AG04450 (cell line): ENCODE results near the gene UQCC2. TPM values are rescaled to one million over a fixed set of nuclear protein-coding genes. Genes with fewer than 3 reads are reported as not detected.

Experiments used
- CTCF ChIA-PET: fragments of 300-600, 350-600 bp; formaldehyde crosslinking; extraction: SDS; loops from one replicate; lab custom pipeline; 2022; ENCODE audit warnings: antibody characterized with exemption, inconsistent platforms; lab: Charles Lee
- POLR2A ChIA-PET: fragments of 350-600 bp; formaldehyde crosslinking; extraction: SDS; loops from one replicate; lab custom pipeline; 2021; ENCODE audit warnings: antibody characterized with exemption, inconsistent platforms; lab: Yijun Ruan, JAX
- DNase-seq: peaks from one replicate; pipeline ENCODE4 v3.0.0-alpha.2; 2011; ENCODE audit warnings: low read depth, low spot score
- H3K27ac ChIP-seq: one replicate; pipeline ENCODE4 v1.5.1; 2012; ENCODE audit warnings: low read depth, low read length, control low read depth
- H3K27me3 ChIP-seq: one replicate; pipeline ENCODE4 v1.6.0; 2012; ENCODE audit warnings: low read length; ENCODE audit not compliant: control insufficient read depth, insufficient read depth
- H3K4me3 ChIP-seq: 2 replicates; pipeline ENCODE4 v1.5.1; 2011; ENCODE audit warnings: mild to moderate bottlenecking, low read depth, low read length, control low read depth
- H3K9me3 ChIP-seq: 2 replicates; pipeline ENCODE4 v1.5.1; 2012; ENCODE audit warnings: low read length; ENCODE audit not compliant: control insufficient read depth, insufficient read depth
- CTCF ChIP-seq: IDR thresholded peaks from 2 replicates; pipeline ENCODE4 v1.5.1; 2011; ENCODE audit warnings: low read depth, low read length, control low read depth, inconsistent platforms
- polyA plus RNA-seq: library from polyadenylated mRNA; depleted of rRNA; stranded (reverse); fragments of >200 nt; gene quantifications from 2 replicates; pipeline ENCODE4 v1.2.3, GENCODE V29; 2011

The UQCC2 gene
- polyA plus RNA-seq, 1 experiment, result 67.9 TPM

DNA sequence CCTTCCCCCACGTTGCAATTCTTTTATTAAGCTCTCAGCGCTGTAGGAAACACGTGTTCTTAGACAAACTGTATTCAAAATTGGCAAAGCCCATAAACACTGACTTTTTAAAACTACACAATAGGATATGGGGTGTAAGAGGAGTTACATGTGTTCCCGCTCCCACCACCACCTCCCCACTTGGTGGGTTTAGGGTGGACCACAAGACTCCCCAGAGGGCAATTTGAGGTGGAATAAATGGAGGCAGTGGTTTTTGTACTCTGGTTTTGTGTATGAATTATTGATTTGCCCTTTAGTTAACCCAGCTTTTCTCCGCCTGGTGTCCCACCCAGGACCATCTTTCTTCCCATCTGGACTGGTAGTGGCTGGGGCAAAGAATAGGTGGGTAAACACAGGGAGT, 3.7 kb downstream of the UQCC2 start:
- Histone ChIP-seq H3K27ac (no peak overlapping the region), H3K4me3 (no peak overlapping the region), H3K27me3 (no peaks in the 10 kb centered on the region), H3K9me3 (no peaks in the 10 kb centered on the region)
- ChIA-PET CTCF (interaction anchor here (0.8 to 1.0 kb wide), 2 partner anchors 122 to 320 kb away, joined by 3 read pairs; no protein-coding TSS in a partner anchor), POLR2A (no interaction called here)
- no peak for DNase-seq
- no peak for TF ChIP-seq CTCF

GRCh38 chr6:33705955-33706725, 5.4 kb downstream of the UQCC2 start:
- Histone ChIP-seq H3K27ac (no peak overlapping the region), H3K9me3 (no peaks in the 10 kb centered on the region), H3K27me3 (no peaks in the 10 kb centered on the region), H3K4me3 (no peak overlapping the region)
- DNase-seq, result no peak
- TF ChIP-seq CTCF, result no peak
- POLR2A ChIA-PET, result no interaction called here
- CTCF ChIA-PET, result interaction anchor here (0.9 to 1.4 kb wide), 3 partner anchors 9 to 120 kb away, joined by 3 to 8 read pairs (median 3); no protein-coding TSS in a partner anchor

DNA sequence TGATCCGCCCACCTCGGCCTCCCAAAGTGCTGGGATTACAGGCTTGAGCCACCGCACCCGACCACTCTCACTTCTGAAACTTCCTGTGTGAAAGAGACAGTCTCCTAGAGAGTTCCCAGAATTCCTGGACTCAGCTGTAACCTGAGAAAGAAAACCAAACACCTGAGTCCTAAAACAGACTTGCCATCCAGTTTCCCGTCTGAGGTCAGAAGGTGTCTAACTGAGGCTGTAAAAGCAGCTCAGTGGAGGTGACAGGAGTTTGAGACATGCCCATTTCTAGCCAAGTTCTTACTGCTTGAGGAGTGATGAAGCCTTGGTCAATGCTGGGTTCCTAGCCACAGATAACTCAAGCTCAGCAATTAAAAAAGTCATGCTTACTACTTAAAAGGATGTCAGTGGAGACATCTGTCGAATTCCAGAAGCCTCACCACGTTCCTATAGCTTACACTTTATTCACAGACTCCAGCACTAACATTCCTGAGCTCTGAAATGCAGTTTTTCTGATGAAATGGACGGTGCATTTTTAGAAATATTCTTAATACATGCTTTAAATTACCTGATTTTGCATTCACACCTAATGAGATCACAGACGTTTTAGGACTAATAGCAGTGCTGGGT, 6.1 kb downstream of the UQCC2 start:
- ChIA-PET POLR2A (no interaction called here), CTCF (interaction anchor here (0.7 to 1.4 kb wide), 4 partner anchors 9 to 119 kb away, joined by 3 to 8 read pairs (median 3); no protein-coding TSS in a partner anchor)
- no peaks in the 10 kb centered on the region for H3K9me3 ChIP-seq
- H3K4me3 ChIP-seq, result no peak overlapping the region
- no peak for TF ChIP-seq CTCF
- DNase-seq, result no peak
- H3K27ac ChIP-seq, result no peak overlapping the region
- no peaks in the 10 kb centered on the region for H3K27me3 ChIP-seq

DNA sequence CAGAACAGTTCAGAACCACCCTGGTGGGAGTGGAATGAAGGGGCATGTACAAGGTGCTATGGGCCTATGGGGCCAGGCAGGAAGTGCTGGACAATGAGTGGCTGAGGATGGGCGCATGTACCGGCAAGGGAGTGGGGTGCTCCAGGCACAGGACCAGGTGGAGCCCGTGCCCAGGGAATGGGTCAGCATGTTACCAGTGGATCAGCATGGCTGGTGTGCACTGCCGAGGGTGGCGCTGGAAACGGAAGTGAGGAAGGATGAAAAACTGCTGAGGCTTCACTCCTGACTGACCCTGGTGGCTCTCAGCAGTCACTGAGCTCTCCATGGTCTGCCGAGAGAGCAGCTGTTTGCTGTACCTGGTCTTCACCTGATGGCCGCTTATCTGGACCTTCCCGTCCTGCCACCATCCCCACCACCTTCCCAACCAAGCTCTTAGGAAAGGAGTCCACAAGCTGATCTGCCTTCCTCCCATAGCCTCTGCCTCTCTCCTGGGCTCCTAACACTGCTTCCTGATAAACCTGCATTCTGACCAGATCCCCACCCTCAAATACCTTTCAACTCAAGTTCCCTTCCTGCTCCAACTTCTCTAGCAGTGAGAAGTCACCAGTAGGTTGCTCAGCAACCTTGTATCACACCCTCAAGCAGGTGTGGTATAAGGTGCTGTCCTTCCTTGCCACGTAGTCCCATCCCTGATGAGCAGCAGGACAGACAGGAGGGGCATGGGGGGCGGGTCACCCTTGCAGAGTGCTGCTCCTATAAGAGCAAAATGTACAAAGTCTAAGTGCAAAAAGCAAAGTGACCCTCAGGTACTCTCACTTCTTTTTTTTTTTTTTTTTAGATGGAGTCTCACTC, 7.1 kb downstream of the UQCC2 start:
- TF ChIP-seq CTCF, result no peak
- no peaks in the 10 kb centered on the region for H3K9me3 ChIP-seq
- no peak overlapping the region for H3K4me3 ChIP-seq
- DNase-seq, result no peak
- H3K27ac ChIP-seq, result no peak overlapping the region
- no peaks in the 10 kb centered on the region for H3K27me3 ChIP-seq
- ChIA-PET POLR2A (no interaction called here), CTCF (interaction anchor here (1.1 kb wide), 1 partner anchor 118 kb away, joined by 3 read pairs; no protein-coding TSS in a partner anchor)
